NCI-H1105 treated with DMSO at 0.1 percent for 48 hours (cell line): Measurements from ENCODE around the gene PIWIL1.

Source experiments
- DNase-seq: peaks from one replicate; lab custom pipeline; 2025; lab: John Stamatoyannopoulos, UW

PIWIL1 gene

DNA sequence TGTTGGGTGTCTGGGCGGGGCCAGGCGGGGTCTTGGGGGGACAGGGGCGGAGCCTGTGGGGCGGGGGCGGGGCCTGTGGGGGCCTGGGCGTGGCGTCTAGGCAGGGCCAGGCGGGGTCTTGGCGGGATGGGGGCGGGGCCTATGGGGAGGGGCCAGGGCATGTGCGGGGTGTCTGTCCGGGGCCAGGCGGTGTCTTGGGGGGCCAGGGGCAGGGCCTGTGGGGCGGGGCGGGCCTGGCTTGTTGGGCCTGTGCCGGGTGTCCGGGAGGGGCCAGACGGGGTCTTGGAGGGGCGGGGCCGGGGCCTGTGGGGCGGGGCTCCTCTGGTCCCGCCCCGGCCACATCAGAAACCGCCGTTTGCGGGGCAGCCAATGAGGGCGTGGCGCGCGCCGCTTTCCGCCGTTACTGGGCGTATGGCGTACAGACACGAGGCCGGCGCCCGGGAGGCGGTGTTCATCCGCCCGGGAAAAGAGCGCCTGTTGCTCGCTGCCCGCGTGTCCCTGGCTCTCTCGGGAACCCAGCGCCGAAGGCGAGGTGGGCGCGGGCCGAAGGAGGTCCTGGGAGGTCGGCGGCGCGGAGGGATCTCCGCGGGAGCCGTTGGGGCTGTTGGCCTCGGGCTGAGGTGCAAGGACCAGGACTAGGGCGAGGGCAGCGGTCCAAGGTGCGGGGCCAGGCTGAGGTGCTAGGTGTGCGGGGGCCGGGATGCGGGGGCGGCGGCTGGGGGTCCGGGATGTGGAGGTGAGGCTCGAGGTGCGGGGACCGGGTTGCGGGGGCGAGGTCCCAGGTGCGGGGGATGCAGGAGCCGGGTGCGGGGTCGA is at the start of gene PIWIL1:
Gene PIWIL1 (plus strand): TSS at position 400 of the 816 bp plus-strand sequence. CDS start 4,705 bp downstream, outside the sequence.
- no peak for DNase-seq

DNA sequence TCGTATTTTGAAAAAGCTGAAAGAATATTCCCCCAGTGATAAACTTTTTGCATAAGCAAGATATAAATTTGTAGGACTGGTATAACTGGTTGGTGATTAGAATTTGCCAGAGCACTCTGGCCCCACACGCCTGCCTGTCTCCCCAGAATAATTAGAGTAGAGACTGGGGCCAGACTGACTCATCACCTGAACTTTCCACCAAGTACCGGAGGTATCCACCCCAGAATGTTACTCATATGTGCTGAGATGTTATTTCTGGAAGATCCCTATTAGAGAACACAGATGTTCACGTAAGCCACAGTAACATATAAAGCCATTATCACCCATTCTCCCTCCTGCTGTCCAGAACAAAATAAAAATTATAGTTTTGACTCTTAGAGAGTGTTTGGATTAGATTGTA is 49.5 kb upstream of the PIWIL1 start:
- DNase-seq, result no peak

DNA sequence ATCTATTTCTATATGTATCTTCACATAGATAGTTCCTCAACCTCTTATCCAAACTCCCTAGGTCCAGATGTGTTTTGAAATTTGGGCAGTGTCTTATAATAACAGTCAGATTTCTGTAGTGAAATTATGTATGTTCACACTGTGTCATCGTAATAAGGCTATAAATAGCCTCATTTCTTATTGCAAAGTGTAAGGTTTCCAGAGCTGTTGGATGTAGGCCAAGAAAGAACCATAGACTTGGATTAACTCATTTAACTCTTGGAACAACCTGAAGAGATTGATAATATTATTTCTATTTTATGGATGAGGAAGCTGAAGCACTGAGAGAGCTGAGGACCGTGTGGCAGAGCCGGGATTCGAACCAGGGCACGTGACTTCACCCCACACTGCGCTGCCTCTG is 49.0 kb upstream of the PIWIL1 start:
- no peak for DNase-seq

DNA sequence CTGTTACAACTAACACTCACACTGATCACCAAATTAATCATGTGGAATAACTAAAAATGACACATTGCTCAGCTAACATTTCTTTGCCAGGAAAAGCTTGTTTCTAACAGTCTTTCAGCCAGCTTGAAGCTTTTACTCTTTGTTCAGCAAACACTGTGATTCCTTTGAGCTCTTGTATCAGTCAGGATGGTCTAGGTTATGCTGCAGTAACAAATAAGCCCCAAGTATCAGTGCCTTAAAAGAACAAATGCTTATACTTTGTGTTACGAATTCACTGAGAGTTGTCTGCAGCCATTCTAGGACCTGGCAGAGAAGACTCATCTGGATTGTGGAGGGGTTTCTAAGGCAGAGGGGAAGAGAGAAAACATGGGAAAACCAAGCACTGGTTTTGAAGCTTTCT is 47.6 kb upstream of the PIWIL1 start:
- DNase-seq, result no peak

GRCh38 chr12:130298322-130299021 is 39.2 kb upstream of the PIWIL1 start:
- DNase-seq, result no peak

- no peak for DNase-seq
These were observed 38.1 kb upstream of the PIWIL1 start for GRCh38 chr12:130299574-130299973.

GRCh38 chr12:130300090-130300489 is 37.6 kb upstream of the PIWIL1 start:
- DNase-seq, result no peak

DNA sequence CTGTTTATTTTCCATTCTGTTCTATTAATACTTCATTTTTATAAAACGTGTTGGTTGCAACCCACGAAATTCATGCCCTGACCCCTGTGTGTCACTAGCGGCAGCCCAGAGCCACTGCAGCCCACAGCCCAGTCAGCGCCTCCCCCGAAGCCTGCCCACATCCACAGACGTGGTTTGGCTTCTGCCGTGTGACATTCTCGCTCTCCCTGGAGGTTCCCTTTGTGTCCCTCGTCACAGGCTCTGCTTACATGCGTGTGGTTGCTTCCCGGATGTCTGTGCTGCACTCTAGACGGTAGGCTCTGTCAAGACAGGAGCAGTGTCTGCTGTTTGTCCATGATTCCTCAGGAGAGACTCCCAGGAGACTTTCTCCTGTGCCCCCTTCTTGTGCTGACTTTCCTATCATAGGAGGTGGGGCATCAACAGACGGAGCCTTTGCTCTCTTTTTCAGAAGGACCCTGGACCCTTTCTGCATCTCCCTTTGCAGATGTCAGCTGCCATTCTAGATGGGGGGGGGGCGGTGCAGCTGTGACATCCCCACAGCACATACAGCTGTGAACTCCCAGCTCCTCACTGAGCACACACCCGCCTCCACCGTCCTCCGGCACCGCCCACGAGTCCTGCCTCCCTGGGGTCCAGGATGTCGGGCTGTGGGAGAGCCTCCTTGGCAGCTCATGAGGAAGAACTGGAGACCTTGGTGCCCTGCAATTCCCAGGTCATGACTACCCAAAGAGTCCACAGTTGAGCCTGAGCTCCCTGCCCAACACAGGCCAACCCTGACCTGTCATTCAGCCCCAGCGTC is 36.8 kb upstream of the PIWIL1 start:
- DNase-seq, result no peak

GRCh38 chr12:130301559-130301958 is 36.1 kb upstream of the PIWIL1 start:
- DNase-seq, result no peak

DNA sequence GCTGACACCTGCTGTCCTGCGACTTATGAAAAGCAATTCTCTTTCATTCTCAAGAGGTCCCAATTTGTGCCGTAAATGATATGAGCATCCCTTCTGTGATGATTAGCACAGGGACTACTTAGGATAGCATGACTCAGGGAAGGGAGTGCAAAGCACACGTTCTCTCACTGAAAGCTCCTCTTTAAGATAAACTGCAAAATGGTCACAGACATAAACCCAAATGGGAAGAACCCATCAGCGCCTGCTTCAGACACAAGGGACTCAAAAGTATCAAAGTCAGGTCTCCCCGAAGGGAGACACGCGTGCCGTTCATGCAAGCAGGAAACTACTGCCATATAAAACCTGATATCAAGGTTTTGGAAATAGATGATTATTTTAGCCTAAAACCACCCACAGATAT is 33.9 kb upstream of the PIWIL1 start:
- DNase-seq, result no peak

- no peak for DNase-seq
These were observed 29.8 kb upstream of the PIWIL1 start for GRCh38 chr12:130307859-130308258.

DNA sequence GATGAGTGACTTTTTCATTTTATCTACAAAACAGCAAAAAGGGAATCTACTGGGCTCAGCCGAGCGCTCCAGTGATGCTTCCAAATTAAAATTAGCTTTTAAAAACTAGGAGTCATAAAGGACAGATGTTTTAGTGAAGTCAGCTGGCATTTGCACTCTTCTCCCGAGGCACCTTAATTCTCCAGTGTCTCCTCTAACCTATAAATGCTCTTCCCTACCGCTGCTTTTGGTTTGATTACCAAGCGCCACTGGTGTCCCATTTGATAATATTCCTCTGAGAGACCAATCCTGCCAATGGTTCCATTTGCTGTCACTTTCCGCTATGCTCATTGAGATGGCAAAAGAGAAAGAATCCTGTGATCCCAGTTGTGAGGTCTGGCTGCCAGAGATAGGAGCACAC is 29.3 kb upstream of the PIWIL1 start:
- DNase-seq, result no peak

DNA sequence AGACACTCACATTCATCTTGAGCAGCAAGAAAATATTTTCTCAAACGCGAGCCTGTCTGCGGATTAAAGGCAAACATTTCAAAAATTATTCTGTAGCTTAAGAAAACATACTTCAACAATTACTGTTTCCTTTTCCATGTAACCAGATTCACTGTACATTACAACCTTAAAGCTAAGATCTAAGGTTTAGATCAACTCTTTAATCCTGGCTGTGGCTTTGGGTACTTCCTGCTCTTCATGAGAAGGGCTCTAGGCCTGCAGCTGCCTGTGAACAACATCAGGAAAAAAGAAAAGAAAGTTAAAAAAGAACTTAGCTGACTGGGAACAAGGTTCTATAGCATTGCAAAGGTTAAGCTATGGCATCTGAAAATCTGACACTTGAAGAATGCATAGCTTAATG is 21.4 kb upstream of the PIWIL1 start:
- DNase-seq, result no peak

DNA sequence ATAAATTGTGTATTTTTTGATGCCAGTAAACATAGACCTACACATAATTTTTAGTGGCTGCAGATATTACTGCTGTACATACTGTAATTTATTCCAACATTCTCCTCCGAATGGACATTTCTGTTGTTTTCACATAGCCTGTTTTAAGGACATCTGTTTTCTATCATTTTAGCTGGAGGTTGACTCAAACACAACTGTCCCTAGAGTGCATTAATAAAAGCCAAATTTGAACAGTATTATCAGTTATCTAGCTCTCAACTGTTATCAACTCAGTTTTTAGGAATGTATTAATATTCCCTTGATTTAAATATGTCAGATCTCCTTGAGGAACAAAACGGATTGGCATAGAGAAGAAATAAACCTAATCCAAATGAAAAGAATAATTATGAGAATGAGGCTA is 17.2 kb upstream of the PIWIL1 start:
- DNase-seq, result no peak

GRCh38 chr12:130322263-130322662 is 15.4 kb upstream of the PIWIL1 start:
- DNase-seq, result no peak

- no peak for DNase-seq
These were observed 7.0 kb upstream of the PIWIL1 start for GRCh38 chr12:130330685-130331084.

DNA sequence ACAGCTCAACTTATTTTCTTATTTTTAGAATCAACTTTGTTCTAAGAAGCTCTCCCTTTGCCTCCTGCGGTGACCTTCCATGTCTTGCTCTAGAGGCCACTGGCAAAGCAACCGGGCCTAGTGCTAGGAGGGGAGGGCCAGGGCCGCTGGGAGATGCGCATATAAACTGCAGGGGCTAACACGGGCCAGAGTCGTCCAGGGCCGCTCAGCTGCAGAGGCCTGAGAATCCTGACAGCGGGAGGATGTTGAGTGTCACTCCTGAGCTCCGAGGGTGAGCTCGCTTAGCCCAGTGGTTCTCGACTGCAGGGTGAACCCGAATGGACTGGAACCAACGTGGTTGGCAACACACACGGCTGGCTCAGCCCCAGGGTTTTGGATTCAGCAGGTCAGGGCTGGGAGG is 6.5 kb upstream of the PIWIL1 start:
- no peak for DNase-seq

- DNase-seq, result no peak
These were observed 4.3 kb upstream of the PIWIL1 start for GRCh38 chr12:130333341-130333740.

DNA sequence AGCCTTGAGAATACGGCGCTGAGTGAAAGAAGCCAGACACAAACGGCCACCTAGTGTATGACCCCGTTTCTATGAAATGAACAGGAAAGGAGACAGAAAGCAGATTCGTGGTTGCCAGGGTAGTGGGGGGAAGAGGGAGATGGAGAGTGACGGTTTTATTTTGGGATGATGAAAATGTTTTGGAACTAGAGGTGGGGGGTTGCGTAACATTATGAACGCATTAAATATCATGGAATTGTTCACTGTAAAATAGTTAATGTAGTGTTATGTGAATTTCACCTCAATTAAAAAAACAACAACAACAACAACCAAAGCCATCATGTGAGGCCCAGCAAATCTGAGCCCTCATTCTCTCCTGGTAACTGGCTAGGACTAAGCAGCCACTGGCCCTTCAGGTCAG is 3.3 kb upstream of the PIWIL1 start:
- DNase-seq, result no peak

DNA sequence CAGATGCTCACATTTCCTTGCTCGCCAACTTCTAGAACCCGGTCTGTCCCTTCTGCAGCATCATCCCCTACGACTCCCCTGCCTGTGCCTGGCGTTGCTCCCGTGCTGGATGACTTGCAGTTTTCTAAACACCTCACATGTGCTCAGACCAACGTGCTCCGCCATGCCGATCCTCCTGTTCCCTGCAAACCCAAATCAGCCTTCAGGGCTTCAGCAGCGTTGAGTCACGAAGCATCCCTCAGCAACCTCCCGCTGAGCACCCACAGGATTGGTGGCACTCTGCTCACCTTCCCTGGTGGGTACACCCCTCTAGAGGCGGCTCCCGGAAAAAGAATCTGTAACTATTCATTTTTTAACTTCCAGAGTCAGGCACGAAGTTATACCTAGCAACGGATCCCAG is 2.8 kb upstream of the PIWIL1 start:
- no peak for DNase-seq

DNA sequence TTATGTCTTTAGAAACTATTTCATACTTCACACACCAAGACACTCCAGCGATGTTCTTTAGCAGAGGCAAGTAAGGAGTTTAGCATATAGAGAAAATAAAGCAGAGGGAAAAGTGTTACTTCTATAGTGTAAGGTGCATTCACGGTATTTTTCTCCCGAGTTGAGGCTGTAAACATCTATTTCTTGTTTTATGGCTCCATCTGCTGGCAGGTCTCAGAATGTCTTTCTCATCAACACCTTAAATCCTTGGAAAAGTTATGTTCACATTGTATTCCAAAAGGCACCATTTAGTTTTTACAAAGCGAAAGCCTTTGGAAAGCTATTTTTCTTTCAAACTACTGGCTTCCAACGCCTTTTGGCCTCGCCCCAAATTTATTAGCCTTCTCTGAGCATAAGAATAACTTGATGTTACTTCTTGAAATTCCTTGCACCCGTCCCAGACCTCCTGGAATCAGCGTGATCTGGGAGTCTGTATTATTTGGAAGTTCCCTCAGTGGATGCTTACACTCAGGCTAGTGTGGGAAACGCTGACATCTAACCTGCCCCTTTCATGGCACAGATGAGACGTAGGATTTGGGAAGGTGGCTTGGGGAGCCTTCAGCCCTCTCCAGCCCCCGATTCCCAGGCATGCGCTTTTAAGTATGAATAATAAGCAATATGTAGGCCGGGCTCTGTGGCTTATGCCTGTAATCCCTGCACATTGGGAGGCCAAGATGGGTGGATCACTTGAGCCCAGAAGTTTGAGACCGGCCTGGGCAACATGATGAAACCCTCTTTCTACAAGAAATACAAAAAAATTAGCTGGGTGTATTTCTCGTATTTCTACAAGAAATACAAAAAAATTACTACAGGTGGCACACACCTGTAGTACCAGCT is 1.9 kb upstream of the PIWIL1 start:
- DNase-seq, result peak; percentile 52
